Measurements from ENCODE around the gene RPLP1. TPM values are rescaled to one million over a fixed set of nuclear protein-coding genes. Genes with fewer than 3 reads are reported as not detected.

RPLP1 gene
- total and polyA plus RNA-seq, 4 donors = 45.2 to 765 (median 319) TPM

DNA sequence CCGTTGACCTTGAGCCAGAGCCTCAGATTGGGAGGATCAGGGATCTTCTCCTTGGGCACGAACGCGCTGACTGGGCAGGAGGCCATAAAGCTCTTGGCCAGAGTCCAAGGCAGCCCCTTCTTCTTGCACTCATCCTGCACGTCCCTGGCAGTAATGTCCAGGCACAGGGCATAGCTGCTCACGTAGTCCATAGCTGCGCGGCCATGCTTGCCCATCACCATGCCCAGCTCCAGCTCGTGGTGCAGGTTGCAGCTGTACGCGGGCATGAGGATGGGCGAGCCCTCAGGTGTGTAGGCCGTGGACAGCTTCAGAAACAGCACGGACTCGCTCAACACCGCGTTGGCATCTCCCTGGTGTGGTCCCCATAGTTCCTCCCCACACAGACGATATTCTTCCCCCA is 17.9 kb upstream of the RPLP1 start:
- WGBS = 97% methylated on average over 18 of the region's 18 CpGs
- TF ChIP-seq YY1 (IDR thresholded peaks at IDR 0.05) (no peak), FOXA1 (IDR thresholded peaks at IDR 0.05) (no peak)

DNA sequence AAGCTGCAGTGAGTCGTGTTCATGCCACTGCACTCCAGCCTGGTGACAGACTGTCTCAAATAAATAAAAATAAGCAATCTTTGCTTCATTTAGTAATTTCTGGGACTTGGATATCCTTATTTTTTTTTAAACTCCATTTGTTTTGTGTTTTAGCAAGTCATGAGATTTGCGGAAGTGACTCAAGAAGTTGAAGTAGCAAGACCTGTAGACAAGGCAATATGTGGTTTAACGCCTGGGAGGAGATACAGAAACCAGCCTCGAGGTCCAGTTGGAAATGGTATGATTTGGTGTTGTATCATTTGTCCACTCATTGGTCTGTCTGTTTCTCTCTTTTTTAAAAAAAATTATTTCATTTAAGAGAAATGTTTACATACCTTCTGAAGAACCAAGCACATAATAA is 16.6 kb upstream of the RPLP1 start:
- TF ChIP-seq JUND (IDR thresholded peaks at IDR 0.05) = no peak
- Histone ChIP-seq H3K36me3 (ENCODE audit: control insufficient read depth in 4 of 4, insufficient read depth in 3 of 4, low read depth in 1 of 4, low read length in 3 of 4) (no peaks in the 10 kb centered on the region), H3K4me1 (ENCODE audit: control insufficient read depth in 4 of 4, insufficient read depth in 4 of 4, low read length in 3 of 4) (no peaks in the 10 kb centered on the region), H3K4me3 (ENCODE audit: low read depth in 1 of 3, low read length in 3 of 3) (no peak overlapping the region), H3K9me3 (ENCODE audit: control insufficient read depth in 4 of 4, low read length in 3 of 4) (no peaks in the 10 kb centered on the region), H3K27me3 (ENCODE audit: control insufficient read depth in 4 of 4, insufficient read depth in 4 of 4, low read length in 3 of 4) (no peaks in the 10 kb centered on the region), H3K27ac (ENCODE audit: low read depth in 1 of 2, low read length in 2 of 2) (no peak overlapping the region), H3K9ac (ENCODE audit: low read depth in 1 of 2, low read length in 2 of 2) (no peak overlapping the region)
- WGBS = 97% methylated on average over 4 of the region's 4 CpGs
- no peak for DNase-seq (ENCODE audit: low spot score)

More for the DNA sequence above, 17.9 kb upstream of the RPLP1 start:
- H3K27ac ChIP-seq (ENCODE audit: low read depth in 1 of 2, low read length in 2 of 2) = no peak overlapping the region
- no peaks in the 10 kb centered on the region for H3K4me1 ChIP-seq (ENCODE audit: control insufficient read depth in 4 of 4, insufficient read depth in 4 of 4, low read length in 3 of 4)
- no peaks in the 10 kb centered on the region for H3K9me3 ChIP-seq (ENCODE audit: control insufficient read depth in 4 of 4, low read length in 3 of 4)
- H3K27me3 ChIP-seq (ENCODE audit: control insufficient read depth in 4 of 4, insufficient read depth in 4 of 4, low read length in 3 of 4) = no peaks in the 10 kb centered on the region
- H3K36me3 ChIP-seq (ENCODE audit: control insufficient read depth in 4 of 4, insufficient read depth in 3 of 4, low read depth in 1 of 4, low read length in 3 of 4) = no peaks in the 10 kb centered on the region
- DNase-seq (ENCODE audit: low spot score) = no peak
- no peak overlapping the region for H3K9ac ChIP-seq (ENCODE audit: low read depth in 1 of 2, low read length in 2 of 2)
- H3K4me3 ChIP-seq (ENCODE audit: low read depth in 1 of 3, low read length in 3 of 3) = no peak overlapping the region

DNA sequence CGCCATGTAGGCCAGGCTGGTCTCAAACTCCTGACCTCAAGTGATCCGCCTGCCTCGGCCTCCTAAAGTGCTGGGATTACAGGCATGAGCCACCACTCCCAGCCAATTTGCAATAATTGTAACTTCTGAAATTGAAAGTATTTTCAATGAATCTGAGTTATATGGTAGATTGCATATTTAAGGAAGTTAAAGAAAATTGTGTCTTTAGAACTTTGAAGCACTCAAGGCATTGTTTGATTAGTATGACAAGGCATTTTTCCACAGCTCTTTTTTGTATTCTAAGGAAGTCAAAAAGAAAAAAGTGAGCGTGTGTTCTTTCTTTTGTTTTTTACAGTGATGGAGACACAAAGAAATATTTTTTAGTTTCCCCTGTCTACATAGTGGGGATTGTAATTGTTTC is 15.7 kb upstream of the RPLP1 start:
- no peaks in the 10 kb centered on the region for H3K27me3 ChIP-seq (ENCODE audit: control insufficient read depth in 4 of 4, insufficient read depth in 4 of 4, low read length in 3 of 4)
- H3K4me3 ChIP-seq (ENCODE audit: low read depth in 1 of 3, low read length in 3 of 3) = no peak overlapping the region
- no peak overlapping the region for H3K9ac ChIP-seq (ENCODE audit: low read depth in 1 of 2, low read length in 2 of 2)
- TF ChIP-seq, protein P1, sequence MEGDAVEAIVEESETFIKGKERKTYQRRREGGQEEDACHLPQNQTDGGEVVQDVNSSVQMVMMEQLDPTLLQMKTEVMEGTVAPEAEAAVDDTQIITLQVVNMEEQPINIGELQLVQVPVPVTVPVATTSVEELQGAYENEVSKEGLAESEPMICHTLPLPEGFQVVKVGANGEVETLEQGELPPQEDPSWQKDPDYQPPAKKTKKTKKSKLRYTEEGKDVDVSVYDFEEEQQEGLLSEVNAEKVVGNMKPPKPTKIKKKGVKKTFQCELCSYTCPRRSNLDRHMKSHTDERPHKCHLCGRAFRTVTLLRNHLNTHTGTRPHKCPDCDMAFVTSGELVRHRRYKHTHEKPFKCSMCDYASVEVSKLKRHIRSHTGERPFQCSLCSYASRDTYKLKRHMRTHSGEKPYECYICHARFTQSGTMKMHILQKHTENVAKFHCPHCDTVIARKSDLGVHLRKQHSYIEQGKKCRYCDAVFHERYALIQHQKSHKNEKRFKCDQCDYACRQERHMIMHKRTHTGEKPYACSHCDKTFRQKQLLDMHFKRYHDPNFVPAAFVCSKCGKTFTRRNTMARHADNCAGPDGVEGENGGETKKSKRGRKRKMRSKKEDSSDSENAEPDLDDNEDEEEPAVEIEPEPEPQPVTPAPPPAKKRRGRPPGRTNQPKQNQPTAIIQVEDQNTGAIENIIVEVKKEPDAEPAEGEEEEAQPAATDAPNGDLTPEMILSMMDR (IDR thresholded peaks at IDR 0.05; ENCODE audit: low read depth, low read length, missing input control) = no peak
- TF ChIP-seq HNF4G (IDR thresholded peaks at IDR 0.05) = no peak
- WGBS = 93% methylated on average over 4 of the region's 4 CpGs
- DNase-seq (ENCODE audit: low spot score) = no peak
- no peaks in the 10 kb centered on the region for H3K9me3 ChIP-seq (ENCODE audit: control insufficient read depth in 4 of 4, low read length in 3 of 4)
- H3K4me1 ChIP-seq (ENCODE audit: control insufficient read depth in 4 of 4, insufficient read depth in 4 of 4, low read length in 3 of 4) = no peaks in the 10 kb centered on the region
- no peak overlapping the region for H3K27ac ChIP-seq (ENCODE audit: low read depth in 1 of 2, low read length in 2 of 2)
- no peaks in the 10 kb centered on the region for H3K36me3 ChIP-seq (ENCODE audit: control insufficient read depth in 4 of 4, insufficient read depth in 3 of 4, low read depth in 1 of 4, low read length in 3 of 4)

DNA sequence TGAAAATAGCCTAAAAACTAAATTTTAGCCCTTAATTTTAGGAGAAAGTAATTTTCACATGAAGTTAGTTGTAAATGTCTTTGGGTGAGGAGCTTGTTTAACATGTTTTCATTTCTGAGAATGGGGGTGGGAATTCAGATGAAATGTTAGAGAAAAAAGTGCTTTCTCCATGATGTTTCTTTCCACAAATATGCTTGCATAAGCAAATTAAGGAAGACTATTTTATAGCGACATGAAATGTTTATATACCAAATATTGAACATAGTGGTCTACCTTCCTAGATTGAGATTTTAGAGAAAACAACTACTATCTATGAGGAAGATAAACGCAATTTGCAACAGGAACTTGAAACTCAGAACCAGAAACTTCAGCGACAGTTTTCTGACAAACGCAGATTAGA is 13.0 kb upstream of the RPLP1 start:
- Histone ChIP-seq H3K9ac (ENCODE audit: low read depth in 1 of 2, low read length in 2 of 2) (no peak overlapping the region), H3K4me1 (ENCODE audit: control insufficient read depth in 4 of 4, insufficient read depth in 4 of 4, low read length in 3 of 4) (no peaks in the 10 kb centered on the region), H3K27me3 (ENCODE audit: control insufficient read depth in 4 of 4, insufficient read depth in 4 of 4, low read length in 3 of 4) (no peaks in the 10 kb centered on the region), H3K36me3 (ENCODE audit: control insufficient read depth in 4 of 4, insufficient read depth in 3 of 4, low read depth in 1 of 4, low read length in 3 of 4) (no peaks in the 10 kb centered on the region), H3K4me3 (ENCODE audit: low read depth in 1 of 3, low read length in 3 of 3) (no peak overlapping the region), H3K27ac (ENCODE audit: low read depth in 1 of 2, low read length in 2 of 2) (no peak overlapping the region), H3K9me3 (ENCODE audit: control insufficient read depth in 4 of 4, low read length in 3 of 4) (no peaks in the 10 kb centered on the region)
- TF ChIP-seq, protein P2, sequence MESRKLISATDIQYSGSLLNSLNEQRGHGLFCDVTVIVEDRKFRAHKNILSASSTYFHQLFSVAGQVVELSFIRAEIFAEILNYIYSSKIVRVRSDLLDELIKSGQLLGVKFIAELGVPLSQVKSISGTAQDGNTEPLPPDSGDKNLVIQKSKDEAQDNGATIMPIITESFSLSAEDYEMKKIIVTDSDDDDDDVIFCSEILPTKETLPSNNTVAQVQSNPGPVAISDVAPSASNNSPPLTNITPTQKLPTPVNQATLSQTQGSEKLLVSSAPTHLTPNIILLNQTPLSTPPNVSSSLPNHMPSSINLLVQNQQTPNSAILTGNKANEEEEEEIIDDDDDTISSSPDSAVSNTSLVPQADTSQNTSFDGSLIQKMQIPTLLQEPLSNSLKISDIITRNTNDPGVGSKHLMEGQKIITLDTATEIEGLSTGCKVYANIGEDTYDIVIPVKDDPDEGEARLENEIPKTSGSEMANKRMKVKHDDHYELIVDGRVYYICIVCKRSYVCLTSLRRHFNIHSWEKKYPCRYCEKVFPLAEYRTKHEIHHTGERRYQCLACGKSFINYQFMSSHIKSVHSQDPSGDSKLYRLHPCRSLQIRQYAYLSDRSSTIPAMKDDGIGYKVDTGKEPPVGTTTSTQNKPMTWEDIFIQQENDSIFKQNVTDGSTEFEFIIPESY (IDR thresholded peaks at IDR 0.05) = no peak
- TF ChIP-seq FOXA2 (IDR thresholded peaks at IDR 0.05) (no peak), EGR1 (IDR thresholded peaks at IDR 0.05; ENCODE audit: low read depth in 2 of 2) (no peak), SP1 (IDR thresholded peaks at IDR 0.05) (no peak), HNF4A (conservative IDR thresholded peaks at IDR 0.05) (no peak), RAD21 (IDR thresholded peaks at IDR 0.05) (no peak), GABPA (IDR thresholded peaks at IDR 0.05 in 1 of 2, conservative IDR thresholded peaks at IDR 0.05 in 1 of 2) (no peak), YY1 (IDR thresholded peaks at IDR 0.05) (no peak)
- TF ChIP-seq, protein P1 (IDR thresholded peaks at IDR 0.05; ENCODE audit: low read depth, low read length, missing input control) = no peak
- TF ChIP-seq, protein P3, sequence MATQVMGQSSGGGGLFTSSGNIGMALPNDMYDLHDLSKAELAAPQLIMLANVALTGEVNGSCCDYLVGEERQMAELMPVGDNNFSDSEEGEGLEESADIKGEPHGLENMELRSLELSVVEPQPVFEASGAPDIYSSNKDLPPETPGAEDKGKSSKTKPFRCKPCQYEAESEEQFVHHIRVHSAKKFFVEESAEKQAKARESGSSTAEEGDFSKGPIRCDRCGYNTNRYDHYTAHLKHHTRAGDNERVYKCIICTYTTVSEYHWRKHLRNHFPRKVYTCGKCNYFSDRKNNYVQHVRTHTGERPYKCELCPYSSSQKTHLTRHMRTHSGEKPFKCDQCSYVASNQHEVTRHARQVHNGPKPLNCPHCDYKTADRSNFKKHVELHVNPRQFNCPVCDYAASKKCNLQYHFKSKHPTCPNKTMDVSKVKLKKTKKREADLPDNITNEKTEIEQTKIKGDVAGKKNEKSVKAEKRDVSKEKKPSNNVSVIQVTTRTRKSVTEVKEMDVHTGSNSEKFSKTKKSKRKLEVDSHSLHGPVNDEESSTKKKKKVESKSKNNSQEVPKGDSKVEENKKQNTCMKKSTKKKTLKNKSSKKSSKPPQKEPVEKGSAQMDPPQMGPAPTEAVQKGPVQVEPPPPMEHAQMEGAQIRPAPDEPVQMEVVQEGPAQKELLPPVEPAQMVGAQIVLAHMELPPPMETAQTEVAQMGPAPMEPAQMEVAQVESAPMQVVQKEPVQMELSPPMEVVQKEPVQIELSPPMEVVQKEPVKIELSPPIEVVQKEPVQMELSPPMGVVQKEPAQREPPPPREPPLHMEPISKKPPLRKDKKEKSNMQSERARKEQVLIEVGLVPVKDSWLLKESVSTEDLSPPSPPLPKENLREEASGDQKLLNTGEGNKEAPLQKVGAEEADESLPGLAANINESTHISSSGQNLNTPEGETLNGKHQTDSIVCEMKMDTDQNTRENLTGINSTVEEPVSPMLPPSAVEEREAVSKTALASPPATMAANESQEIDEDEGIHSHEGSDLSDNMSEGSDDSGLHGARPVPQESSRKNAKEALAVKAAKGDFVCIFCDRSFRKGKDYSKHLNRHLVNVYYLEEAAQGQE (IDR thresholded peaks at IDR 0.05) = no peak
- TF ChIP-seq, protein P4, sequence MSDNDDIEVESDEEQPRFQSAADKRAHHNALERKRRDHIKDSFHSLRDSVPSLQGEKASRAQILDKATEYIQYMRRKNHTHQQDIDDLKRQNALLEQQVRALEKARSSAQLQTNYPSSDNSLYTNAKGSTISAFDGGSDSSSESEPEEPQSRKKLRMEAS (IDR thresholded peaks at IDR 0.05) = no peak
- 86% methylated on average over 4 of the region's 4 CpGs for WGBS
- no peak for DNase-seq (ENCODE audit: low spot score)
